SK-N-SH treated with all-trans-retinoic acid at 6 μM for 48 hours (cell line): ENCODE data around the gene AOX1.

Experiments used
- BACH2 ChIP-seq: fragments of 250-450 bp; sonication (Bioruptor Pico); IDR thresholded peaks from 2 replicates; pipeline ENCODE4 v1.9.0; 2021; ENCODE audit warnings: mild to moderate bottlenecking, borderline replicate concordance
- CREB5 ChIP-seq: fragments of 250-450 bp; sonication (Bioruptor Pico); IDR thresholded peaks from 2 replicates; pipeline ENCODE4 v1.5.1; 2020; ENCODE audit warnings: low read depth, mild to moderate bottlenecking, moderate library complexity
- CSDC2 ChIP-seq: fragments of 250-450 bp; sonication (Bioruptor Pico); IDR thresholded peaks from 2 replicates; pipeline ENCODE4 v1.5.0; 2020; ENCODE audit warnings: mild to moderate bottlenecking, moderate library complexity
- OSR1 ChIP-seq: fragments of 250-450 bp; sonication (Bioruptor Pico); IDR thresholded peaks from 2 replicates; pipeline ENCODE4 v1.8.0; 2022; ENCODE audit warnings: moderate library complexity, mild to moderate bottlenecking, inconsistent platforms
- PATZ1 ChIP-seq: fragments of 250-450 bp; sonication (Bioruptor Pico); IDR thresholded peaks from 2 replicates; pipeline ENCODE4 v1.8.0; 2020; ENCODE audit warnings: mild to moderate bottlenecking, moderate library complexity, borderline replicate concordance
- TOX ChIP-seq: fragments of 250-450 bp; sonication (Bioruptor Pico); IDR thresholded peaks from 2 replicates; pipeline ENCODE4 v1.8.0; 2021; ENCODE audit warnings: mild to moderate bottlenecking, moderate library complexity, borderline replicate concordance
- ZFP3 ChIP-seq: fragments of 250-450 bp; sonication (Bioruptor Pico); IDR thresholded peaks from 2 replicates; pipeline ENCODE4 v1.5.0; 2020; ENCODE audit warnings: mild to moderate bottlenecking, moderate library complexity
- ZFP30 ChIP-seq: fragments of 450-650 bp; formaldehyde crosslinking; IDR thresholded peaks from 2 replicates; pipeline ENCODE4 v1.5.0; 2022; ENCODE audit warnings: mild to moderate bottlenecking, moderate library complexity
- ZNF565 ChIP-seq: fragments of 450-650 bp; formaldehyde crosslinking; conservative IDR thresholded peaks from 2 replicates; pipeline ENCODE4 v1.5.0; 2020; ENCODE audit warnings: low read depth, mild to moderate bottlenecking, moderate library complexity

GRCh38 chr2:200677721-200678532, 92.1 kb downstream of the AOX1 start:
- TF ChIP-seq OSR1 (no peak), CREB5 (CRISPR knock-in tag) (no peak), CSDC2 (CRISPR knock-in tag) (no peak), PATZ1 (CRISPR knock-in tag) (no peak), ZFP30 (CRISPR knock-in tag) (no peak), TOX (CRISPR knock-in tag) (no peak), ZFP3 (CRISPR knock-in tag) (no peak), BACH2 (CRISPR knock-in tag) (no peak), ZNF565 (no peak)
